Measurements from ENCODE around the gene SPATA20.

The SPATA20 gene

GRCh38 chr17:50540560-50541401, 6.2 kb upstream of the SPATA20 start:
- no peak for DNase-seq

GRCh38 chr17:50541402-50541715, 5.6 kb upstream of the SPATA20 start:
- no peak for DNase-seq

GRCh38 chr17:50541716-50542688, 5.0 kb upstream of the SPATA20 start:
- DNase-seq = peak; percentile 87

- no peak for DNase-seq
These were observed 3.9 kb upstream of the SPATA20 start for GRCh38 chr17:50542795-50543774.

- no peak for DNase-seq
These were observed 2.5 kb upstream of the SPATA20 start for GRCh38 chr17:50544516-50544915.

- DNase-seq = no peak
These were observed 1.7 kb upstream of the SPATA20 start for GRCh38 chr17:50545311-50545710.

- DNase-seq = no peak
These were observed 306 bp upstream of the SPATA20 start for GRCh38 chr17:50546701-50547034.

- DNase-seq = no peak
These were observed 736 bp downstream of the SPATA20 start for GRCh38 chr17:50547736-50548083.

- no peak for DNase-seq
These were observed 1.9 kb downstream of the SPATA20 start for GRCh38 chr17:50548831-50549230.

- DNase-seq = no peak
These were observed 2.4 kb downstream of the SPATA20 start for GRCh38 chr17:50549256-50549941.

GRCh38 chr17:50549969-50550368, 3.0 kb downstream of the SPATA20 start:
- no peak for DNase-seq

GRCh38 chr17:50550661-50551432, 3.9 kb downstream of the SPATA20 start:
- DNase-seq = no peak

GRCh38 chr17:50551433-50551815, 4.5 kb downstream of the SPATA20 start:
- no peak for DNase-seq

GRCh38 chr17:50551884-50552283, 4.9 kb downstream of the SPATA20 start:
- DNase-seq = no peak

- DNase-seq = no peak
These were observed 7.2 kb downstream of the SPATA20 start for GRCh38 chr17:50554201-50554600.

- DNase-seq = no peak
These were observed 9.8 kb downstream of the SPATA20 start for GRCh38 chr17:50556803-50557202.

- no peak for DNase-seq
These were observed 10.7 kb downstream of the SPATA20 start for GRCh38 chr17:50557630-50558029.

GRCh38 chr17:50558091-50558490, 11.1 kb downstream of the SPATA20 start:
- no peak for DNase-seq

GRCh38 chr17:50558581-50558940, 11.6 kb downstream of the SPATA20 start:
- DNase-seq = no peak

- no peak for DNase-seq
These were observed 12.1 kb downstream of the SPATA20 start for GRCh38 chr17:50558941-50559614.

- no peak for DNase-seq
These were observed 12.8 kb downstream of the SPATA20 start for GRCh38 chr17:50559674-50560184.
